HG03280 (cell line): ENCODE data around the gene MMP19.
"Not testable (repeated sequence)": the region's sequence is repeated elsewhere in the genome, so short reads cannot be mapped to it uniquely, and the experiment has no call there.

ENCODE experiments used
- ATAC-seq: cut with Tn5 transposase; IDR thresholded peaks from one replicate; pipeline ENCODE4 v1.9.1; 2021; ENCODE audit warnings: mild to moderate bottlenecking, moderate library complexity; ENCODE audit not compliant: unreplicated experiment

MMP19 gene

GRCh38 chr12:55844961-55845360 lies 2.2 kb upstream of the MMP19 start:
- ATAC-seq: no peak

GRCh38 chr12:55843431-55843830 lies 695 bp upstream of the MMP19 start:
- no peak for ATAC-seq

- no peak for ATAC-seq
Measured at GRCh38 chr12:55840581-55841351, 2.0 kb downstream of the MMP19 start.

- ATAC-seq: no peak
Measured at GRCh38 chr12:55839345-55840140, 3.2 kb downstream of the MMP19 start.

- no peak for ATAC-seq
Measured at GRCh38 chr12:55838361-55838760, 4.4 kb downstream of the MMP19 start.

- ATAC-seq: not testable (repeated sequence)
Measured at GRCh38 chr12:55834400-55834799, 8.3 kb downstream of the MMP19 start.

- no peak for ATAC-seq
Measured at GRCh38 chr12:55833056-55833455, 9.7 kb downstream of the MMP19 start.

- ATAC-seq: no peak
Measured at GRCh38 chr12:55831447-55831815, 11.3 kb downstream of the MMP19 start.

GRCh38 chr12:55830601-55831446 lies 11.9 kb downstream of the MMP19 start:
- no peak for ATAC-seq

- peak; percentile 17 for ATAC-seq
Measured at GRCh38 chr12:55829967-55830600, 12.7 kb downstream of the MMP19 start.

- no peak for ATAC-seq
Measured at GRCh38 chr12:55828357-55828756, 14.4 kb downstream of the MMP19 start.

GRCh38 chr12:55827806-55828205 lies 14.9 kb downstream of the MMP19 start:
- no peak for ATAC-seq

- no peak for ATAC-seq
Measured at GRCh38 chr12:55824726-55825125, 18.0 kb downstream of the MMP19 start.

GRCh38 chr12:55823419-55823818 lies 19.3 kb downstream of the MMP19 start:
- no peak for ATAC-seq

GRCh38 chr12:55822228-55822627 lies 20.5 kb downstream of the MMP19 start:
- ATAC-seq: no peak

GRCh38 chr12:55820679-55821078 lies 22.1 kb downstream of the MMP19 start:
- ATAC-seq: no peak

- no peak for ATAC-seq
Measured at GRCh38 chr12:55818886-55819285, 23.9 kb downstream of the MMP19 start.

- peak; percentile 27 for ATAC-seq
Measured at GRCh38 chr12:55818140-55818728, 24.5 kb downstream of the MMP19 start.

- ATAC-seq: peak; percentile 98
Measured at GRCh38 chr12:55817345-55818139, 25.2 kb downstream of the MMP19 start, which contains the start of the genes ORMDL2 and SARNP. Gene ORMDL2, plus strand, starts transcription at chr12:55818041. Its CDS starts 959 bp downstream, at chr12:55819000. Gene SARNP, minus strand, starts transcription at chr12:55817724. Its CDS starts 23 bp downstream, at chr12:55817701.
